Hepatocyte (in vitro differentiated cells): ENCODE data around the gene KCNJ9.

Experiments used
- CTCF ChIP-seq: fragments of 200-600 bp; sonication (generic); IDR thresholded peaks from 2 replicates; pipeline ENCODE4 v1.5.1; 2016; ENCODE audit warnings: antibody characterized with exemption, mild to moderate bottlenecking; ENCODE audit not compliant: poor library complexity
- EZH2 ChIP-seq: fragments of 200-600 bp; sonication (generic); IDR thresholded peaks from 2 replicates; pipeline ENCODE4 v1.6.1; 2016; ENCODE audit warnings: antibody characterized with exemption, mild to moderate bottlenecking, borderline replicate concordance
- EZH2phosphoT487 ChIP-seq: fragments of 200-600 bp; sonication (generic); IDR thresholded peaks from one replicate; pipeline ENCODE4 v1.6.1; 2018; ENCODE audit warnings: antibody characterized with exemption, mild to moderate bottlenecking, low read depth, moderate library complexity; ENCODE audit not compliant: unreplicated experiment, severe bottlenecking

GRCh38 chr1:160032165-160032820, 49.0 kb upstream of the KCNJ9 start:
- TF ChIP-seq CTCF (no peak), EZH2 (no peak), EZH2phosphoT487 (no peak)
